Transverse colon (tissue), 3 donors: ENCODE results near the gene UBE2O.

ENCODE experiments used
- CTCF ChIP-seq, 5 experiments: fragments of 200-600 bp in 3 of 5; fragments of 450-650 bp in 2 of 5; sonication (generic) in 3 of 5; IDR thresholded peaks; 1 replicate in 2 of 5; 2 replicates in 3 of 5; pipeline ENCODE4 v1.5.1; 2016 to 2017; ENCODE audit warnings: antibody characterized with exemption in 5 of 5, inconsistent platforms in 3 of 5, mild to moderate bottlenecking in 2 of 5, moderate library complexity in 1 of 5
- POLR2A ChIP-seq: fragments of 450-650 bp; IDR thresholded peaks from one replicate; pipeline ENCODE4 v1.6.1; 2016; ENCODE audit warnings: antibody characterized with exemption, mild to moderate bottlenecking, moderate library complexity

DNA sequence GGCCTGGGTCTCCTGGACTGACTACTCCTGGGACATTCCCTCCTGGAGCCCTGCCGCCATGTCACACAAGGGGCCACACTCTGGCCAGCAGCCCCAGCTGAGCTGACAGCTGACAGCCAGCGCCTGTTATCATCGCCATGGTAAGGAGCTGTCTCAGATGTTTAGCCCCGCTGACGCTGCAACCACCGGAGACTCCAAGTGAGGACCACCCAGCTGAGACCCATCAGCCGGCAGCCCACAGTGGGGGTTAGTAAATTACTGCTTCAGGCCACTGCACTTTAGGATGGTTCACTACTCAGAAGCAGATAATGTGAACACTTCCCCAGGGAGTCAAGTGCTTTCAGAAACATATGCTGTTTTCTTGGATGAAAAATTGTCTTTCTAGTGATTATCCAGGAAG lies 83.1 kb downstream of the UBE2O start:
- TF ChIP-seq CTCF (IDR thresholded peaks at IDR 0.05) = no peak
- TF ChIP-seq POLR2A = no peak
